ENCODE measurements around the gene SLC39A10. TPM values are rescaled to one million over a fixed set of nuclear protein-coding genes. Genes with fewer than 3 reads are reported as not detected.

Gene SLC39A10
- total RNA-seq, 6 donors from 2014 or later: 4.3 to 29.0 (median 13.9) TPM

GRCh38 chr2:195613922-195614321 lies 43.1 kb upstream of the SLC39A10 start:
- Histone ChIP-seq H3K27ac (no peak overlapping the region), H3K36me3 (no peaks in the 10 kb centered on the region), H3K4me3 (no peak overlapping the region), H3K27me3 (no peaks in the 10 kb centered on the region), H3K4me1 (peaks cover 13 to 23% (median 20%) of the 10 kb centered on the region in 4 donors), H3K9me3 (no peaks in the 10 kb centered on the region)
- no peak for TF ChIP-seq EP300 (IDR thresholded peaks at IDR 0.05)
- TF ChIP-seq, protein P1, sequence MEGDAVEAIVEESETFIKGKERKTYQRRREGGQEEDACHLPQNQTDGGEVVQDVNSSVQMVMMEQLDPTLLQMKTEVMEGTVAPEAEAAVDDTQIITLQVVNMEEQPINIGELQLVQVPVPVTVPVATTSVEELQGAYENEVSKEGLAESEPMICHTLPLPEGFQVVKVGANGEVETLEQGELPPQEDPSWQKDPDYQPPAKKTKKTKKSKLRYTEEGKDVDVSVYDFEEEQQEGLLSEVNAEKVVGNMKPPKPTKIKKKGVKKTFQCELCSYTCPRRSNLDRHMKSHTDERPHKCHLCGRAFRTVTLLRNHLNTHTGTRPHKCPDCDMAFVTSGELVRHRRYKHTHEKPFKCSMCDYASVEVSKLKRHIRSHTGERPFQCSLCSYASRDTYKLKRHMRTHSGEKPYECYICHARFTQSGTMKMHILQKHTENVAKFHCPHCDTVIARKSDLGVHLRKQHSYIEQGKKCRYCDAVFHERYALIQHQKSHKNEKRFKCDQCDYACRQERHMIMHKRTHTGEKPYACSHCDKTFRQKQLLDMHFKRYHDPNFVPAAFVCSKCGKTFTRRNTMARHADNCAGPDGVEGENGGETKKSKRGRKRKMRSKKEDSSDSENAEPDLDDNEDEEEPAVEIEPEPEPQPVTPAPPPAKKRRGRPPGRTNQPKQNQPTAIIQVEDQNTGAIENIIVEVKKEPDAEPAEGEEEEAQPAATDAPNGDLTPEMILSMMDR (IDR thresholded peaks at IDR 0.05): no peak
- TF ChIP-seq POLR2A (IDR thresholded peaks at IDR 0.05): no peak
- no peak for TF ChIP-seq POLR2AphosphoS5 (IDR thresholded peaks at IDR 0.05)
- DNase-seq (no peak), ATAC-seq (ENCODE audit: low FRiP score in 2 of 2) (peak; percentile 26 to 89)
- WGBS, 2 donors: 72 to 74% methylated on average over 2 of the region's 2 CpGs

DNA sequence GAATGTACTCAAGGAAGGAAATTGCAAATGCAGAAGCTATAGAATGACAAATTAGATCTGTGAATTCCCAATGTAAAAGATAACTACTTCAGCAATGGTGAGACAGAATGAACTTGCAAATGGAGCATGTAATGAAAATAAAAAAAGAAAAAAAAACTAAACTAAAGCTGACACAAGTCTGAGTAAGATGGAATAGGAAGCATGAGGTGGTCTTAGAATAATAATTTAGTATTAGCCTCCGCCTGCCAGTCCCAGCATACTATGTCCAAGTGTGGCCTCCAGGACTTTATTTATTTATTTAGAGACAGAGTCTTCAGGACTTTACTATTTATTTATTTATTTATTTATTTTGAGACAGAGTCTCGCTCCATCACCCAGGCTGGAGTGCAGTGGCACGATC lies 37.4 kb upstream of the SLC39A10 start:
- no peaks in the 10 kb centered on the region for H3K36me3 ChIP-seq
- H3K4me3 ChIP-seq: no peak overlapping the region
- no peaks in the 10 kb centered on the region for H3K9me3 ChIP-seq
- H3K27me3 ChIP-seq: no peaks in the 10 kb centered on the region
- no peak for ATAC-seq (ENCODE audit: low FRiP score in 2 of 2)
- no peak for DNase-seq
- H3K4me1 ChIP-seq: peaks cover 0 to 4% (median 0%) of the 10 kb centered on the region in 4 donors
- no peak overlapping the region for H3K27ac ChIP-seq
- no peak for TF ChIP-seq POLR2A (IDR thresholded peaks at IDR 0.05)
- TF ChIP-seq, protein P1 (IDR thresholded peaks at IDR 0.05): no peak
- no peak for TF ChIP-seq POLR2AphosphoS5 (IDR thresholded peaks at IDR 0.05)
- no peak for TF ChIP-seq EP300 (IDR thresholded peaks at IDR 0.05)
- WGBS, 2 donors: 95 to 99% methylated on average over 3 of the region's 3 CpGs

GRCh38 chr2:195620501-195620900 lies 36.5 kb upstream of the SLC39A10 start:
- TF ChIP-seq, protein P1 (IDR thresholded peaks at IDR 0.05): no peak
- TF ChIP-seq EP300 (IDR thresholded peaks at IDR 0.05) (no peak), POLR2A (IDR thresholded peaks at IDR 0.05) (no peak), POLR2AphosphoS5 (IDR thresholded peaks at IDR 0.05) (no peak)
- Histone ChIP-seq H3K27ac (no peak overlapping the region), H3K36me3 (no peaks in the 10 kb centered on the region), H3K9me3 (no peaks in the 10 kb centered on the region), H3K4me3 (no peak overlapping the region), H3K4me1 (peaks cover 0 to 4% (median 0%) of the 10 kb centered on the region in 4 donors), H3K27me3 (no peaks in the 10 kb centered on the region)
- DNase-seq (no peak), ATAC-seq (ENCODE audit: low FRiP score in 2 of 2) (no peak)
- 33 to 51% methylated on average over 3 of the region's 3 CpGs for WGBS, 2 donors

DNA sequence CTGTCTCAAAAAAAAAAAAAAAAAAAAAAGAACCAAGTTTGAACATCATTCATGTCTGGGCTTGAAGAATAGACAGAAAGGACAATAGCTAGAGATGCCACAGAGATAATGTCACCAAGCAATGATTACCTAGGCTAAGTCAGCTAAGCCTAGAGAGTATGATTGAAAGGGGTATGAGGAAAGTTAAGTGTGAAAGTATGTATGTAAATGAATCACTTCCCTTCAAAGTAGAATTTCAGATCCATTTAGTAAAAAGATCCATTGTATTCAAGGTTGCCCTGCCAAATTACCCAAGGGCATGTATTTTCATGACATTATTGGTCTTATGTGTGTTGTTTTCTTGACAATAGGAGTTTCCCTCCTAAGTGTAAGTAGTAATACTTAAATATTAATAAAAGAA lies 34.1 kb upstream of the SLC39A10 start:
- H3K4me1 ChIP-seq: peaks cover 0 to 4% (median 0%) of the 10 kb centered on the region in 4 donors
- TF ChIP-seq POLR2A (IDR thresholded peaks at IDR 0.05): no peak
- TF ChIP-seq EP300 (IDR thresholded peaks at IDR 0.05): no peak
- TF ChIP-seq POLR2AphosphoS5 (IDR thresholded peaks at IDR 0.05): no peak
- TF ChIP-seq, protein P1 (IDR thresholded peaks at IDR 0.05): no peak
- ATAC-seq (ENCODE audit: low FRiP score in 2 of 2) (no peak), DNase-seq (no peak)
- no peak overlapping the region for H3K27ac ChIP-seq
- H3K36me3 ChIP-seq: no peaks in the 10 kb centered on the region
- H3K9me3 ChIP-seq: no peaks in the 10 kb centered on the region
- H3K27me3 ChIP-seq: no peaks in the 10 kb centered on the region
- H3K4me3 ChIP-seq: no peak overlapping the region

DNA sequence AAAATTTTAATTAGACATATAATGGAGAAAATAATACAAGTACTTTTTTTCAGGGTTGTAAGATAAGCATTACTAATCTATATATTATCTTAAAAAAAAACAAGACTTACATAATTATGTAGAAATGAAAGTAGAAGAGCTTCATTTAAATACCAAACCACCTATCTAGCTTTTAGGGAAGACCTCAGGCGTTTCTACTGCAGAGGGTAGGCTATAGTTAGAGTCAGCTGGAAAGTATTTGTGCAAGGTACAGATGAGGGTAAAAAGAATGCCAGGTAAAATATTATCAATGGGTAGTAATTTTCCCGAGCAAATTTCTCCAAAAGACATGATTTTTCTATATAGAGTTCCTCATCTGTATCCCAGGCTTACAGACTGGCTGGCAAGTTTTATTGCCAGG lies 30.5 kb upstream of the SLC39A10 start:
- TF ChIP-seq POLR2A (IDR thresholded peaks at IDR 0.05): no peak
- no peak for TF ChIP-seq EP300 (IDR thresholded peaks at IDR 0.05)
- TF ChIP-seq, protein P1 (IDR thresholded peaks at IDR 0.05): no peak
- TF ChIP-seq POLR2AphosphoS5 (IDR thresholded peaks at IDR 0.05): no peak
- ATAC-seq (ENCODE audit: low FRiP score in 2 of 2): no peak
- Histone ChIP-seq H3K27ac (no peak overlapping the region), H3K36me3 (no peaks in the 10 kb centered on the region), H3K4me1 (no peaks in the 10 kb centered on the region), H3K9me3 (no peaks in the 10 kb centered on the region), H3K27me3 (no peaks in the 10 kb centered on the region), H3K4me3 (no peak overlapping the region)
- 91 to 92% methylated on average over 2 of the region's 2 CpGs for WGBS, 2 donors
- no peak for DNase-seq
